K562 (cell line): ENCODE data around the gene ATP8B2. TPM values are rescaled to one million over a fixed set of nuclear protein-coding genes. Genes with fewer than 3 reads are reported as not detected.

Experiments used
- BACH1 ChIP-seq: fragments of 200-800 bp; sonication (Bioruptor generic); IDR thresholded peaks from 2 replicates; pipeline ENCODE4 v1.6.1; 2016; ENCODE audit warnings: missing genetic modification characterization, missing compliant biosample characterization
- CEBPB ChIP-seq: fragments of 450-650 bp; IDR thresholded peaks from 2 replicates; pipeline ENCODE4 v1.6.1; 2016; ENCODE audit warnings: missing genetic modification characterization, missing compliant biosample characterization
- CHD4 ChIP-seq: fragments of 200-600 bp; sonication (generic); IDR thresholded peaks from 3 replicates; pipeline ENCODE4 v1.6.1; 2012; ENCODE audit warnings: low read depth, mild to moderate bottlenecking, mixed read lengths, low read length, inconsistent platforms; ENCODE audit not compliant: insufficient read depth, insufficient replicate concordance, poor library complexity, severe bottlenecking
- ERF ChIP-seq: fragments of 450-650 bp; formaldehyde crosslinking; IDR thresholded peaks from 2 replicates; pipeline ENCODE4 v1.4.0; 2020; ENCODE audit warnings: mild to moderate bottlenecking, mixed read lengths
- FOXK2 ChIP-seq, 2 experiments: fragments of 450-650 bp; IDR thresholded peaks in 1 of 2; conservative IDR thresholded peaks in 1 of 2; 2 replicates each; pipeline ENCODE4 v1.6.1; 2016; ENCODE audit warnings: low read depth in 2 of 2, mild to moderate bottlenecking in 1 of 2
- FOXM1 ChIP-seq, 2 experiments: fragments of 450-650 bp in 1 of 2; sonication (generic) in 1 of 2; formaldehyde crosslinking in 1 of 2; IDR thresholded peaks; 2 replicates each; pipeline versions ENCODE4 v1.6.1 to v1.9.0; 2017 to 2022; ENCODE audit warnings: low read depth in 2 of 2, mild to moderate bottlenecking in 2 of 2, missing genetic modification reagents in 1 of 2, moderate library complexity in 1 of 2
- GTF2F1 ChIP-seq: IDR thresholded peaks from 2 replicates; pipeline ENCODE4 v1.6.1; 2011; ENCODE audit warnings: low read depth, low read length, improper control_type of control experiment
- HDAC6 ChIP-seq: IDR thresholded peaks from 2 replicates; pipeline ENCODE4 v1.6.1; 2012; ENCODE audit warnings: low read depth, mild to moderate bottlenecking, control low read depth, inconsistent platforms, low read length, moderate library complexity
- KAT8 ChIP-seq: fragments of 450-650 bp; IDR thresholded peaks from 2 replicates; pipeline ENCODE4 v1.6.1; 2016; ENCODE audit warnings: low read depth, mild to moderate bottlenecking
- NEUROD1 ChIP-seq: fragments of 150-350 bp; IDR thresholded peaks from 2 replicates; pipeline ENCODE4 v1.6.1; 2014; ENCODE audit warnings: borderline replicate concordance, low read length, low read depth; ENCODE audit not compliant: partially characterized antibody
- TEAD1 ChIP-seq, 2 experiments: fragments of 450-650 bp in 1 of 2; sonication (generic) in 1 of 2; formaldehyde crosslinking; IDR thresholded peaks; 2 replicates each; pipeline versions ENCODE4 v1.4.0 to v1.8.0; 2020 to 2022; ENCODE audit warnings: mild to moderate bottlenecking in 2 of 2, missing genetic modification reagents in 1 of 2
- ZFP30 ChIP-seq: fragments of 250-450 bp; sonication (Bioruptor Pico); IDR thresholded peaks from 2 replicates; pipeline ENCODE4 v1.8.0; 2022; ENCODE audit warnings: moderate library complexity, mild to moderate bottlenecking, inconsistent platforms, borderline replicate concordance
- ZNF175 ChIP-seq: fragments of 200-800 bp; sonication (Bioruptor generic); IDR thresholded peaks from 2 replicates; pipeline ENCODE4 v1.6.1; 2016; ENCODE audit warnings: low read depth, mild to moderate bottlenecking, missing genetic modification characterization, missing compliant biosample characterization
- ZNF780A ChIP-seq: fragments of 250-450 bp; sonication (Bioruptor Pico); IDR thresholded peaks from 2 replicates; pipeline ENCODE4 v1.5.0; 2021; ENCODE audit warnings: mild to moderate bottlenecking
- ZSCAN29 ChIP-seq: fragments of 450-650 bp; IDR thresholded peaks from 2 replicates; pipeline ENCODE4 v1.6.1; 2017
- polyA plus RNA-seq, 8 experiments: library from polyadenylated mRNA; depleted of rRNA in 4 of 8; stranded (reverse) in 5 of 8; unstranded in 3 of 8; fragments of >200 nt; fragmentation: Nextera tagmentation in 2 of 8; fragmentation: Illumina TruSeq in 1 of 8; extraction: Ambion mirVana in 2 of 8; extraction: Trizol in 1 of 8; gene quantifications; 2 replicates each; pipeline versions ENCODE4 v1.2.1 to v1.2.3, GENCODE V29; 2011 to 2014; ENCODE audit warnings: inconsistent platforms in 1 of 8, missing spikeins in 1 of 8
- total RNA-seq, 7 experiments: library from RNA; depleted of rRNA in 6 of 7; stranded (reverse); fragments of >200 nt in 6 of 7; fragmentation: Illumina TruSeq in 2 of 7; extraction: Trizol in 2 of 7; gene quantifications; 2 replicates each; pipeline versions ENCODE4 v1.2.1 to v1.2.3, GENCODE V29; 2011 to 2021; ENCODE audit warnings: low replicate concordance in 1 of 7
- TF ChIP-seq, protein P1 (sequence below), 2 experiments: fragments of 450-650 bp in 1 of 2; IDR thresholded peaks; 2 replicates each; pipeline ENCODE4 v1.6.1; 2011 to 2017; ENCODE audit warnings: low read depth in 2 of 2, antibody characterized with exemption in 1 of 2, borderline replicate concordance in 1 of 2, low read length in 1 of 2, mild to moderate bottlenecking in 1 of 2, mixed read lengths in 1 of 2; ENCODE audit not compliant: control insufficient read depth in 1 of 2
- TF ChIP-seq, protein P2 (sequence below): fragments of 450-650 bp; formaldehyde crosslinking; conservative IDR thresholded peaks from 2 replicates; pipeline ENCODE4 v1.4.0; 2022; ENCODE audit warnings: mild to moderate bottlenecking, missing genetic modification characterization
- TF ChIP-seq, protein P3 (sequence below), 2 experiments: fragments of 150-350 bp in 1 of 2; IDR thresholded peaks; 2 replicates each; pipeline ENCODE4 v1.6.1; 2012 to 2016; ENCODE audit warnings: low read depth in 2 of 2, low read length in 2 of 2, mild to moderate bottlenecking in 1 of 2, moderate library complexity in 1 of 2

ATP8B2 gene
- total and polyA plus RNA-seq, 9 of the 15 experiments (the other 6 are each of a cell fraction or from before 2014, with no cell fraction given), result 0.27 to 33.2 (median 18.4) TPM

DNA sequence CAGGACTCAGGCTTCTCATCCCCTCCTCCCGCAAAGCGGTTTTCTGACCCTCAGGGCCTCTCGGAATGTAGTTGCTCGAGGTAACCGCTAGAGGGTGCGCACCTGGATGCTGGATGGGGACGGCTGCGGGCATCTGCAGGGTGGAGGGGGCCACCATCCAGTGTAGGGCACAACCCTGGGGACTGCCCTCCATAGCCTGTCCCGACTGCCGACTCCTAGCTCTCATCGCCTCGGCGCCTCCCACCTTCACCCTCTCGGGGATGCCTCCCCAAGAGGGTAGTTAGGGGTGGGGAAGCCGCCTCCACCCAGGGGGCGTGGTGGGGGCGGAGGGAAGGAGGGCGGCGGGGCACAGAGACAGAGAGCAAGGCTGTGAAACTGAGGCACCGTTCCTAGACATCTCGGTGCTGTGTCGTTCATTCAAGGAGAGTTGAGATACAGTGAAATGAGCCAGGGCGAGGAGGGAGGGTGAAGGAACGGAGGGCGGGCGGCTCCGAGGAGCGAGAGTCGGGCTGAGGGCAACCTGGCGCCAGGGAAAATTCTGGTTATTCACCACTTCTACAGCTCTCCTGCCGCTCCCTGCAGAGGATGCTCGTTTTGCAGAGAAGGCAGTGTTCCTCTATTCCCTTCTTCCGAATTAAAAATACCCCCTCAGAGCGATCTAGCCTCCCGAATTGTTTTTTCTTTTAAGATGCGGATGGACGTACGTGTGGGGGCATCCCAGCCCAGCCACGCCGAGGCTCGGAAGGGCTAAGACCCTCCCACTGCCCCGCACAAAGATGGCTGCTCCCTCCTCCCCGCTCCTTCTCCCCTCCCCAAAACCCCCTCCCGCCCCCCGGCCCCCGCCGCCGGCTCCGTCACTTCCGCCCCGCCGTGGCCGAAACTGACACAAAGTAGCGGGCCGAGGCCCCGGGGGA is at the start of gene ATP8B2 (continued):
- TF ChIP-seq ZNF780A (CRISPR knock-in tag), result no peak
- no peak for TF ChIP-seq NEUROD1
- no peak for TF ChIP-seq CHD4
- no peak for TF ChIP-seq KAT8
- no peak for TF ChIP-seq HDAC6
- TF ChIP-seq FOXM1 (IDR thresholded peaks at IDR 0.05; ENCODE audit: low read depth), result no peak
- no peak for TF ChIP-seq FOXM1 (CRISPR knock-in tag; IDR thresholded peaks at IDR 0.05; ENCODE audit: low read depth)
- TF ChIP-seq, protein P1, sequence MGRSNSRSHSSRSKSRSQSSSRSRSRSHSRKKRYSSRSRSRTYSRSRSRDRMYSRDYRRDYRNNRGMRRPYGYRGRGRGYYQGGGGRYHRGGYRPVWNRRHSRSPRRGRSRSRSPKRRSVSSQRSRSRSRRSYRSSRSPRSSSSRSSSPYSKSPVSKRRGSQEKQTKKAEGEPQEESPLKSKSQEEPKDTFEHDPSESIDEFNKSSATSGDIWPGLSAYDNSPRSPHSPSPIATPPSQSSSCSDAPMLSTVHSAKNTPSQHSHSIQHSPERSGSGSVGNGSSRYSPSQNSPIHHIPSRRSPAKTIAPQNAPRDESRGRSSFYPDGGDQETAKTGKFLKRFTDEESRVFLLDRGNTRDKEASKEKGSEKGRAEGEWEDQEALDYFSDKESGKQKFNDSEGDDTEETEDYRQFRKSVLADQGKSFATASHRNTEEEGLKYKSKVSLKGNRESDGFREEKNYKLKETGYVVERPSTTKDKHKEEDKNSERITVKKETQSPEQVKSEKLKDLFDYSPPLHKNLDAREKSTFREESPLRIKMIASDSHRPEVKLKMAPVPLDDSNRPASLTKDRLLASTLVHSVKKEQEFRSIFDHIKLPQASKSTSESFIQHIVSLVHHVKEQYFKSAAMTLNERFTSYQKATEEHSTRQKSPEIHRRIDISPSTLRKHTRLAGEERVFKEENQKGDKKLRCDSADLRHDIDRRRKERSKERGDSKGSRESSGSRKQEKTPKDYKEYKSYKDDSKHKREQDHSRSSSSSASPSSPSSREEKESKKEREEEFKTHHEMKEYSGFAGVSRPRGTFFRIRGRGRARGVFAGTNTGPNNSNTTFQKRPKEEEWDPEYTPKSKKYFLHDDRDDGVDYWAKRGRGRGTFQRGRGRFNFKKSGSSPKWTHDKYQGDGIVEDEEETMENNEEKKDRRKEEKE (IDR thresholded peaks at IDR 0.05; ENCODE audit: borderline replicate concordance in 1 of 2, control insufficient read depth in 1 of 2, low read depth in 2 of 2, low read length in 1 of 2), result no peak
- peak in 1 of 2 experiments; percentile 95; a peak in 2 of 4 replicates for TF ChIP-seq TEAD1 (CRISPR knock-in tag; IDR thresholded peaks at IDR 0.05)
- no peak for TF ChIP-seq ZNF175 (CRISPR knock-in tag)
- TF ChIP-seq CEBPB (tag), result no peak
- no peak for TF ChIP-seq BACH1 (tag)
- TF ChIP-seq, protein P2, sequence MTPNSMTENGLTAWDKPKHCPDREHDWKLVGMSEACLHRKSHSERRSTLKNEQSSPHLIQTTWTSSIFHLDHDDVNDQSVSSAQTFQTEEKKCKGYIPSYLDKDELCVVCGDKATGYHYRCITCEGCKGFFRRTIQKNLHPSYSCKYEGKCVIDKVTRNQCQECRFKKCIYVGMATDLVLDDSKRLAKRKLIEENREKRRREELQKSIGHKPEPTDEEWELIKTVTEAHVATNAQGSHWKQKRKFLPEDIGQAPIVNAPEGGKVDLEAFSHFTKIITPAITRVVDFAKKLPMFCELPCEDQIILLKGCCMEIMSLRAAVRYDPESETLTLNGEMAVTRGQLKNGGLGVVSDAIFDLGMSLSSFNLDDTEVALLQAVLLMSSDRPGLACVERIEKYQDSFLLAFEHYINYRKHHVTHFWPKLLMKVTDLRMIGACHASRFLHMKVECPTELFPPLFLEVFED (CRISPR knock-in tag), result no peak
- TF ChIP-seq ERF (CRISPR knock-in tag), result no peak
- TF ChIP-seq, protein P3, sequence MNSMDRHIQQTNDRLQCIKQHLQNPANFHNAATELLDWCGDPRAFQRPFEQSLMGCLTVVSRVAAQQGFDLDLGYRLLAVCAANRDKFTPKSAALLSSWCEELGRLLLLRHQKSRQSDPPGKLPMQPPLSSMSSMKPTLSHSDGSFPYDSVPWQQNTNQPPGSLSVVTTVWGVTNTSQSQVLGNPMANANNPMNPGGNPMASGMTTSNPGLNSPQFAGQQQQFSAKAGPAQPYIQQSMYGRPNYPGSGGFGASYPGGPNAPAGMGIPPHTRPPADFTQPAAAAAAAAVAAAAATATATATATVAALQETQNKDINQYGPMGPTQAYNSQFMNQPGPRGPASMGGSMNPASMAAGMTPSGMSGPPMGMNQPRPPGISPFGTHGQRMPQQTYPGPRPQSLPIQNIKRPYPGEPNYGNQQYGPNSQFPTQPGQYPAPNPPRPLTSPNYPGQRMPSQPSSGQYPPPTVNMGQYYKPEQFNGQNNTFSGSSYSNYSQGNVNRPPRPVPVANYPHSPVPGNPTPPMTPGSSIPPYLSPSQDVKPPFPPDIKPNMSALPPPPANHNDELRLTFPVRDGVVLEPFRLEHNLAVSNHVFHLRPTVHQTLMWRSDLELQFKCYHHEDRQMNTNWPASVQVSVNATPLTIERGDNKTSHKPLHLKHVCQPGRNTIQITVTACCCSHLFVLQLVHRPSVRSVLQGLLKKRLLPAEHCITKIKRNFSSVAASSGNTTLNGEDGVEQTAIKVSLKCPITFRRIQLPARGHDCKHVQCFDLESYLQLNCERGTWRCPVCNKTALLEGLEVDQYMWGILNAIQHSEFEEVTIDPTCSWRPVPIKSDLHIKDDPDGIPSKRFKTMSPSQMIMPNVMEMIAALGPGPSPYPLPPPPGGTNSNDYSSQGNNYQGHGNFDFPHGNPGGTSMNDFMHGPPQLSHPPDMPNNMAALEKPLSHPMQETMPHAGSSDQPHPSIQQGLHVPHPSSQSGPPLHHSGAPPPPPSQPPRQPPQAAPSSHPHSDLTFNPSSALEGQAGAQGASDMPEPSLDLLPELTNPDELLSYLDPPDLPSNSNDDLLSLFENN (IDR thresholded peaks at IDR 0.05; ENCODE audit: low read depth in 2 of 2, low read length in 2 of 2), result no peak
- no peak for TF ChIP-seq FOXK2 (conservative IDR thresholded peaks at IDR 0.05 in 1 of 2, IDR thresholded peaks at IDR 0.05 in 1 of 2; ENCODE audit: low read depth in 2 of 2)
- no peak for TF ChIP-seq ZFP30 (CRISPR knock-in tag)
- TF ChIP-seq ZSCAN29, result no peak
- no peak for TF ChIP-seq GTF2F1
